ENCODE measurements around the gene PADI3.

PADI3 gene

DNA sequence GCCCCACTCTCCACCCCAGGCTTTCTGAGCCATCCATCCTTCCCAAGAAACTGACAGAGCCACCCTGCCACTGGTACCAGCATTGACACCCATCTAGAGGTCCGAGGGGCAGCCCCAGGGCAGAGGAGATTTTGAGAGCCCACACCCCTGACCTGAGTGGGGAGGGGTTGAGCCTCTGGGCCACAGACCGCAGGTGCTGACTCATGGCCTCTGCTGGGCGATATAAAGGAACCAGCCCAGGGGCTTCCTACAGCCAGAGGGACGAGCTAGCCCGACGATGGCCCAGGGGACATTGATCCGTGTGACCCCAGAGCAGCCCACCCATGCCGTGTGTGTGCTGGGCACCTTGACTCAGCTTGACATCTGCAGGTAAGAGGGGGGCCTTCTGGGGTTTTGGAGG is 59.0 kb downstream of the PADI3 start, which contains the start of gene PADI4:
TSS of gene PADI4 (plus strand) at position 252 of the 400 bp plus-strand sequence. CDS start at position 278, 26 bp downstream.
- Histone ChIP-seq H3K9me3 (ENCODE audit: control insufficient read depth in 2 of 2, low read length in 2 of 2) (no peaks in the 10 kb centered on the region), H3K4me1 (ENCODE audit: control insufficient read depth in 2 of 2, insufficient read depth in 2 of 2, low read length in 2 of 2) (no peaks in the 10 kb centered on the region), H3K9ac (ENCODE audit: low read depth in 1 of 2, low read length in 2 of 2) (no peak within 1 kb of the TSS), H3K27ac (ENCODE audit: low read depth in 2 of 2, low read length in 2 of 2) (no peak within 1 kb of the TSS), H3K4me3 (ENCODE audit: low read length in 2 of 2) (no peak within 1 kb of the TSS), H3K27me3 (ENCODE audit: control insufficient read depth in 2 of 2, insufficient read depth in 2 of 2, low read length in 2 of 2) (peaks cover 5 to 9% of the 10 kb centered on the region in 2 donors), H3K36me3 (ENCODE audit: control insufficient read depth in 2 of 2, insufficient read depth in 2 of 2, low read length in 2 of 2) (no peaks in the 10 kb centered on the region)

- no peaks in the 10 kb centered on the region for H3K36me3 ChIP-seq (ENCODE audit: control insufficient read depth in 2 of 2, insufficient read depth in 2 of 2, low read length in 2 of 2)
- H3K27ac ChIP-seq (ENCODE audit: low read depth in 2 of 2, low read length in 2 of 2): no peak overlapping the region
- H3K4me1 ChIP-seq (ENCODE audit: control insufficient read depth in 2 of 2, insufficient read depth in 2 of 2, low read length in 2 of 2): no peaks in the 10 kb centered on the region
- peaks cover 5 to 11% of the 10 kb centered on the region in 2 donors for H3K27me3 ChIP-seq (ENCODE audit: control insufficient read depth in 2 of 2, insufficient read depth in 2 of 2, low read length in 2 of 2)
- H3K9me3 ChIP-seq (ENCODE audit: control insufficient read depth in 2 of 2, low read length in 2 of 2): no peaks in the 10 kb centered on the region
- H3K4me3 ChIP-seq (ENCODE audit: low read length in 2 of 2): no peak overlapping the region
- H3K9ac ChIP-seq (ENCODE audit: low read depth in 1 of 2, low read length in 2 of 2): no peak overlapping the region
Measured at GRCh38 chr1:17308593-17308992, 59.7 kb downstream of the PADI3 start.

GRCh38 chr1:17309426-17310067 is 60.6 kb downstream of the PADI3 start:
- Histone ChIP-seq H3K4me1 (ENCODE audit: control insufficient read depth in 2 of 2, insufficient read depth in 2 of 2, low read length in 2 of 2) (no peaks in the 10 kb centered on the region), H3K9me3 (ENCODE audit: control insufficient read depth in 2 of 2, low read length in 2 of 2) (no peaks in the 10 kb centered on the region), H3K36me3 (ENCODE audit: control insufficient read depth in 2 of 2, insufficient read depth in 2 of 2, low read length in 2 of 2) (no peaks in the 10 kb centered on the region), H3K9ac (ENCODE audit: low read depth in 1 of 2, low read length in 2 of 2) (no peak overlapping the region), H3K4me3 (ENCODE audit: low read length in 2 of 2) (no peak overlapping the region), H3K27me3 (ENCODE audit: control insufficient read depth in 2 of 2, insufficient read depth in 2 of 2, low read length in 2 of 2) (peaks cover 5 to 11% of the 10 kb centered on the region in 2 donors), H3K27ac (ENCODE audit: low read depth in 2 of 2, low read length in 2 of 2) (no peak overlapping the region)

DNA sequence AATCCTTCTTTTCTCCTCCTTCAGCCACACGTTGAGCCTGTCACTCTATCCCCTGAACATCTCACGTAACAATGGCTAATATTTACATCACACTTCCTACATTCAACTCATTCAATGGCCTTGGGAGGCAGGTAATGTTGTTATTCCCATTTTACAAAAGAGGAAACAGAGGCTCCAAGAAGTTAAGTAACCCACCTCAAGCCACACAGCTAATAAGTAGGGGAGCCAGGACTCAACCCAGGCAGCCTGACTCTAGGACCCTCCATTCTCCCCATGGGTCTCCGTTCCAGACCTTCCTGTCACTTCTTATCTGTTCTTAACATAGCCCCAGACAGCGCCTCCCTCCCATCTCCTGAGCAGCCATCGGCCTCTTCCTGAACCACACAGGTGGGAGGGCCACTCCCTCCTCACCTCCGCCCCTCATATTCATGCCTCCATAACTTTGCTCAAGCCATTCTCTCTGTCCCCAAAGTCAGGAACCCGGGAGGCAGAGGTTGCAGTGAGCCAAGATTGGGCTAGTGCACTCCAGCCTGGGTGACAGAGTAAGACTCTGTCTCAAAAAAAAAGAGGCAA is 61.3 kb downstream of the PADI3 start:
- no peak overlapping the region for H3K9ac ChIP-seq (ENCODE audit: low read depth in 1 of 2, low read length in 2 of 2)
- no peaks in the 10 kb centered on the region for H3K4me1 ChIP-seq (ENCODE audit: control insufficient read depth in 2 of 2, insufficient read depth in 2 of 2, low read length in 2 of 2)
- no peak overlapping the region for H3K27ac ChIP-seq (ENCODE audit: low read depth in 2 of 2, low read length in 2 of 2)
- peaks cover 5 to 11% of the 10 kb centered on the region in 2 donors for H3K27me3 ChIP-seq (ENCODE audit: control insufficient read depth in 2 of 2, insufficient read depth in 2 of 2, low read length in 2 of 2)
- H3K4me3 ChIP-seq (ENCODE audit: low read length in 2 of 2): no peak overlapping the region
- no peaks in the 10 kb centered on the region for H3K36me3 ChIP-seq (ENCODE audit: control insufficient read depth in 2 of 2, insufficient read depth in 2 of 2, low read length in 2 of 2)
- H3K9me3 ChIP-seq (ENCODE audit: control insufficient read depth in 2 of 2, low read length in 2 of 2): no peaks in the 10 kb centered on the region

GRCh38 chr1:17313530-17314309 is 64.8 kb downstream of the PADI3 start:
- Histone ChIP-seq H3K9me3 (ENCODE audit: control insufficient read depth in 2 of 2, low read length in 2 of 2) (no peaks in the 10 kb centered on the region), H3K4me3 (ENCODE audit: low read length in 2 of 2) (no peak overlapping the region), H3K27me3 (ENCODE audit: control insufficient read depth in 2 of 2, insufficient read depth in 2 of 2, low read length in 2 of 2) (peaks cover 2 to 5% of the 10 kb centered on the region in 2 donors), H3K36me3 (ENCODE audit: control insufficient read depth in 2 of 2, insufficient read depth in 2 of 2, low read length in 2 of 2) (no peaks in the 10 kb centered on the region), H3K27ac (ENCODE audit: low read depth in 2 of 2, low read length in 2 of 2) (no peak overlapping the region), H3K9ac (ENCODE audit: low read depth in 1 of 2, low read length in 2 of 2) (no peak overlapping the region), H3K4me1 (ENCODE audit: control insufficient read depth in 2 of 2, insufficient read depth in 2 of 2, low read length in 2 of 2) (no peaks in the 10 kb centered on the region)

- Histone ChIP-seq H3K4me3 (ENCODE audit: low read length in 2 of 2) (no peak overlapping the region), H3K27me3 (ENCODE audit: control insufficient read depth in 2 of 2, insufficient read depth in 2 of 2, low read length in 2 of 2) (peaks cover 3 to 7% of the 10 kb centered on the region in 2 donors), H3K9ac (ENCODE audit: low read depth in 1 of 2, low read length in 2 of 2) (no peak overlapping the region), H3K36me3 (ENCODE audit: control insufficient read depth in 2 of 2, insufficient read depth in 2 of 2, low read length in 2 of 2) (no peaks in the 10 kb centered on the region), H3K27ac (ENCODE audit: low read depth in 2 of 2, low read length in 2 of 2) (no peak overlapping the region), H3K9me3 (ENCODE audit: control insufficient read depth in 2 of 2, low read length in 2 of 2) (no peaks in the 10 kb centered on the region), H3K4me1 (ENCODE audit: control insufficient read depth in 2 of 2, insufficient read depth in 2 of 2, low read length in 2 of 2) (no peaks in the 10 kb centered on the region)
Measured at GRCh38 chr1:17314491-17314971, 65.6 kb downstream of the PADI3 start.

- no peaks in the 10 kb centered on the region for H3K4me1 ChIP-seq (ENCODE audit: control insufficient read depth in 2 of 2, insufficient read depth in 2 of 2, low read length in 2 of 2)
- no peak overlapping the region for H3K4me3 ChIP-seq (ENCODE audit: low read length in 2 of 2)
- no peaks in the 10 kb centered on the region for H3K36me3 ChIP-seq (ENCODE audit: control insufficient read depth in 2 of 2, insufficient read depth in 2 of 2, low read length in 2 of 2)
- peaks cover 0 to 7% of the 10 kb centered on the region in 2 donors for H3K27me3 ChIP-seq (ENCODE audit: control insufficient read depth in 2 of 2, insufficient read depth in 2 of 2, low read length in 2 of 2)
- H3K27ac ChIP-seq (ENCODE audit: low read depth in 2 of 2, low read length in 2 of 2): no peak overlapping the region
- no peak overlapping the region for H3K9ac ChIP-seq (ENCODE audit: low read depth in 1 of 2, low read length in 2 of 2)
- peaks cover 0 to 2% of the 10 kb centered on the region in 2 donors for H3K9me3 ChIP-seq (ENCODE audit: control insufficient read depth in 2 of 2, low read length in 2 of 2)
Measured at GRCh38 chr1:17315542-17316130, 66.7 kb downstream of the PADI3 start.

DNA sequence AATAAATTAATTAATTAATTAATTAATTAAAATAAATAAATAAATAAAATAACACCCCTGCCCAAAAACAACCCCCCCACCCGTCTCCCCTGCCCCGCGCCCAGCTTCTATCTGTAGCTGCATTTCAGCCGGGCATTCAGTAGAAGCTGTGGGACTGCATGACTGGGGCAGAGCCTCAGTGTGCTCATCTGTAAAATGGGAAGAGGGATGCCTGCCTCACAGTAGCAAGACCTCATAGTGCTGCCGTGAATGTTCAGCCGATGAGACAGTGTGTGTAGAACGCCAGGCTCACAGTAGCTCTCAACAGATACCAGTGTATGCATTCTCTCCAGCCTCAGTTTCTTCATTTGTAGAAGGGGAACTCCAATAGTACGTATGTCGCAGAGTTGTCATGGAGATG is 67.8 kb downstream of the PADI3 start:
- H3K27ac ChIP-seq (ENCODE audit: low read depth in 2 of 2, low read length in 2 of 2): no peak overlapping the region
- peaks cover 0 to 2% of the 10 kb centered on the region in 2 donors for H3K9me3 ChIP-seq (ENCODE audit: control insufficient read depth in 2 of 2, low read length in 2 of 2)
- peaks cover 0 to 3% of the 10 kb centered on the region in 2 donors for H3K4me1 ChIP-seq (ENCODE audit: control insufficient read depth in 2 of 2, insufficient read depth in 2 of 2, low read length in 2 of 2)
- H3K27me3 ChIP-seq (ENCODE audit: control insufficient read depth in 2 of 2, insufficient read depth in 2 of 2, low read length in 2 of 2): peaks cover 0 to 7% of the 10 kb centered on the region in 2 donors
- no peak overlapping the region for H3K4me3 ChIP-seq (ENCODE audit: low read length in 2 of 2)
- no peaks in the 10 kb centered on the region for H3K36me3 ChIP-seq (ENCODE audit: control insufficient read depth in 2 of 2, insufficient read depth in 2 of 2, low read length in 2 of 2)
- no peak overlapping the region for H3K9ac ChIP-seq (ENCODE audit: low read depth in 1 of 2, low read length in 2 of 2)

DNA sequence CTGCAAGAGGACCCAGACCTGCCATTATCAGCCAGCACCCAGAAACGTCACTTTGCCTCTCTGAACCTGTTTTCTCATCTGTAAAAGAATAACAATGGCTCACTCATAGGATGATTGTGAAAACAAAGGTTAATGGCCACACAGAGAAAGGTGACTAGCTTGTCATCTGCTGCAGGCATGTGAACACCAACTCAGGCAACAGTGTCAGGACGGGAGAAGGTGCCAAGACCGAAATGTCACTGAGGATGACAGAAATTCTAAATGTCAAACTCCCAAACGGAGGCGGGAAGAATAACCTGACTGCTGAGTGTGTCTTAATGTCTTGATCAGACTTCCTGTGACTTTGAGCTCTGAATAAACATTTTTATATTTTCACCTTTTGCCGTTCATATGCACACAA is 69.4 kb downstream of the PADI3 start:
- Histone ChIP-seq H3K4me1 (ENCODE audit: control insufficient read depth in 2 of 2, insufficient read depth in 2 of 2, low read length in 2 of 2) (peaks cover 0 to 3% of the 10 kb centered on the region in 2 donors), H3K9me3 (ENCODE audit: control insufficient read depth in 2 of 2, low read length in 2 of 2) (peaks cover 0 to 2% of the 10 kb centered on the region in 2 donors), H3K4me3 (ENCODE audit: low read length in 2 of 2) (no peak overlapping the region), H3K27ac (ENCODE audit: low read depth in 2 of 2, low read length in 2 of 2) (no peak overlapping the region), H3K9ac (ENCODE audit: low read depth in 1 of 2, low read length in 2 of 2) (no peak overlapping the region), H3K36me3 (ENCODE audit: control insufficient read depth in 2 of 2, insufficient read depth in 2 of 2, low read length in 2 of 2) (no peaks in the 10 kb centered on the region), H3K27me3 (ENCODE audit: control insufficient read depth in 2 of 2, insufficient read depth in 2 of 2, low read length in 2 of 2) (peaks cover 0 to 7% of the 10 kb centered on the region in 2 donors)

All from mucosa of rectum (tissue), 2 donors.